HG03378 (cell line): Measurements from ENCODE around the gene LIMS1.
"Not testable (repeated sequence)": the region's sequence is repeated elsewhere in the genome, so short reads cannot be mapped to it uniquely, and the experiment has no call there.

ENCODE experiments used
- ATAC-seq: cut with Tn5 transposase; IDR thresholded peaks from one replicate; pipeline ENCODE4 v1.9.1; 2021; ENCODE audit warnings: mild to moderate bottlenecking, moderate library complexity; ENCODE audit not compliant: unreplicated experiment

The LIMS1 gene

GRCh38 chr2:108704871-108705270 lies 170.6 kb downstream of the LIMS1 start:
- ATAC-seq: no peak

- no peak for ATAC-seq
Observed at GRCh38 chr2:108707300-108707699, 173.0 kb downstream of the LIMS1 start.

GRCh38 chr2:108716971-108717370 lies 182.7 kb downstream of the LIMS1 start:
- ATAC-seq: not testable (repeated sequence)

DNA sequence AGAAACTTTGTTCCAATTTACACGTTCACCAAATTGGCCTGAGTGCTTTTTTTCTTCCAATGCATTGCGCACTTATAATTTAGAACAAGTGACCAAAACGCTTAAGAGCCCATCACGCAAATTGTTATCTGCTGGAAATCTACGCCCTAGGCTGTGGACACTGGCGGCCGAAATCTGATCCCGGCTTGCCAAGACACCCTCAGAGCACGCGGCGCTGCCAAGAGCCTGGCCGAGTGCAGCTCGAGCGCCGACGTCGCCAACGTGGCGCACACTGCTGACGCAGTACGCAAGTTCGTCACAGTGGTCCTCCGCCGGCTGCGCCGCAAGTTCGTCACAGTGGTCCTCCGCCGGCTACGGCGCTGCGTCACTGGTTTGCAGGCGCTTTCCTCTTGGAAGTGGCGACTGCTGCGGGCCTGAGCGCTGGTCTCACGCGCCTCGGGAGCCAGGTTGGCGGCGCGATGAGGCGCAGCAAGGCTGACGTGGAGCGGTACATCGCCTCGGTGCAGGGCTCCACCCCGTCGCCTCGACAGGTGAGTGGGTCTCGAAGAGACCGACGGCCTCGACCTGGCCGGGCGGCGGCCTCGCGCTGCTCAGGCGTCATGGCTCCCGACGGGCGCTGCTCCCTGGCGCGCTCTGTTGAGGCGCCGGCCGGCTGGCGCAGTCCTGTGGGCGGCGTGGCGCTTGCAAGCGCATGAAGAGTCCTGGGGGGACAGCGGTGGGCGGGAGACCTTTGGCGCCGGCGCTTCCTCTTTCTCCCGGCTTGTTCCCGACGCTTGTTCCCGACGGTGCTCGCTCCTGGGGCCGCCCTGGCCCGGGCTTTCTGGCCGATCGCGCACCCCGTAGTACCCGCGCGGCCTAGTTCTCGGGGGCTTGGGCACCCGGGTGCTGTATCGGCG lies 185.1 kb downstream of the LIMS1 start, which contains the start of gene RANBP2:
TSS of gene RANBP2 (plus strand) at position 334 of the 896 bp plus-strand sequence. CDS start at position 459, 125 bp downstream.
- peak; percentile 97 for ATAC-seq

DNA sequence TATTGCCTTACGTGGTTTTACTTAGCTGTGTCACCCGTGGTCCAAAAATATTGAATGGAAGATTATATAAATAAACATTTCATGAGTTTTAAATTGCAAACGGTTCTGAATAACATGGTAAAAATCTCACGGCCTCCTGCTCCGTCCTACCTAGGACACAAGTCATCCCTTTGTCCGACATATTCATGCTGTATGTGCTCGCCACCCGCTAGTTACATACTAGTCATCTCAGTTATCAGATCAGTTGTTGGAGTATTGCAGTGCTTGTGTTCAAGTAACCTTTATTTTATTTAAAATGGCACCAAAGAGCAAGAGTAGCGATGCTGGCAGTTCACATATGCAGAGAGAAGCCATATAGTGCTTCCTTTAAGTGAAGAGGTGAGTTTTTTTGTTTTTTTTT lies 191.8 kb downstream of the LIMS1 start:
- not testable (repeated sequence) for ATAC-seq

DNA sequence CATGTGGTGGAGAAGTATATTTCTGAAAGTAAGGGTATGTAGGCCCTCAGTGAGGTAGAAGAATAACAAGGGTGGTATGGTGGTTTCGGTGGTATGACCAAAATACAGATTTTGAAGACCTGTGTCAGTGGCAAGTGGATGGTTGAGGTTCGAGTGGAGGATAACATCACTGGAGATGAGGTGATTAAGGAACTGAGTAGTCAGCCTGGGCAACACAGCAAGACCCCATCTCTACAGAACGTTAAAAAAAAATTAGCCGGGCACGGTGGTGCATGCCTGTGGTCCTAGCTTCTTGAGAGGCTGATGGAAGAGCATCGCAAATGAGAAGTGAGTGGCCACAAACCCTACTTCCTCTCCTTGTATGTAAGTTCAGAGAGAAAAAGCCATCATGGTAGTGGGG lies 200.4 kb downstream of the LIMS1 start:
- ATAC-seq: not testable (repeated sequence)
